A549 (cell line): ENCODE measurements around the gene THBD. TPM values are rescaled to one million over a fixed set of nuclear protein-coding genes. Genes with fewer than 3 reads are reported as not detected.
A peak's percentile ranks its signal among the peaks of the same experiment; 100 is the strongest.

ENCODE experiments used
- ATAC-seq, 2 experiments: fragments of 200-7000 bp in 1 of 2; fragments of >200 bp in 1 of 2; cut with Nextera tagmentation in 1 of 2; cut with Tn5 transposase in 1 of 2; 3 replicates each; pipeline versions ENCODE4 v1.8.0 to v1.9.1; 2018 to 2020; ENCODE audit warnings: mild to moderate bottlenecking in 1 of 2, moderate library complexity in 1 of 2
- CTCF ChIA-PET: fragments of 300-600 bp; sonication (Branson Sonifier 250); formaldehyde crosslinking; extraction: SDS; loops from one replicate; lab custom pipeline; 2021; ENCODE audit warnings: antibody characterized with exemption, inconsistent platforms; lab: Yijun Ruan, JAX
- POLR2A ChIA-PET: fragments of 350-600 bp; formaldehyde crosslinking; extraction: SDS; loops from one replicate; lab custom pipeline; 2021; ENCODE audit warnings: antibody characterized with exemption, inconsistent platforms; lab: Yijun Ruan, JAX
- DNase-seq, 2 experiments: peaks; one replicate each; pipeline versions ENCODE4 v3.0.0 to v3.0.0-alpha.2; 2011 to 2016; ENCODE audit warnings: low read depth in 1 of 2, low spot score in 1 of 2
- FAIRE-seq: peaks from 2 replicates; lab custom pipeline; 2011; peaks lifted over from hg19 to GRCh38; lab: Jason Lieb, UNC
- H3K27ac ChIP-seq, 2 experiments: fragments of >200 bp; sonication (Bioruptor Twin); formaldehyde crosslinking; 3 replicates each; pipeline ENCODE4 v1.5.1; 2016 to 2017
- H3K4me1 ChIP-seq: fragments of >200 bp; sonication (Bioruptor Twin); formaldehyde crosslinking; 3 replicates; pipeline ENCODE4 v1.6.1; 2016
- H3K4me2 ChIP-seq: fragments of >200 bp; sonication (Bioruptor Twin); formaldehyde crosslinking; 3 replicates; pipeline ENCODE4 v1.6.1; 2016
- H3K4me3 ChIP-seq: fragments of >200 bp; sonication (Bioruptor Twin); formaldehyde crosslinking; 3 replicates; pipeline ENCODE4 v1.5.1; 2016
- H3K9me3 ChIP-seq: fragments of >200 bp; sonication (Bioruptor Twin); formaldehyde crosslinking; 3 replicates; pipeline ENCODE4 v1.6.1; 2016
- BCL3 ChIP-seq: fragments of >200 bp; sonication (Bioruptor Twin); formaldehyde crosslinking; IDR thresholded peaks from 3 replicates; pipeline ENCODE4 v1.6.1; 2016
- BHLHE40 ChIP-seq: IDR thresholded peaks from 2 replicates; pipeline ENCODE4 v1.6.1; 2012; ENCODE audit warnings: low read depth, low read length, inconsistent platforms
- CBX2 ChIP-seq: fragments of 200-600 bp; sonication (generic); IDR thresholded peaks from 2 replicates; pipeline ENCODE4 v1.6.1; 2016; ENCODE audit warnings: low read depth, mild to moderate bottlenecking, borderline replicate concordance
- CBX8 ChIP-seq: fragments of 200-600 bp; sonication (generic); IDR thresholded peaks from 2 replicates; pipeline ENCODE4 v1.6.1; 2016
- CHD2 ChIP-seq: fragments of 150-350 bp; IDR thresholded peaks from 2 replicates; pipeline ENCODE4 v1.6.1; 2014; ENCODE audit warnings: low read length; ENCODE audit not compliant: partially characterized antibody
- CHD4 ChIP-seq: fragments of 200-600 bp; sonication (generic); IDR thresholded peaks from 2 replicates; pipeline ENCODE4 v1.6.1; 2016; ENCODE audit warnings: antibody characterized with exemption, mild to moderate bottlenecking, borderline replicate concordance
- CTCF ChIP-seq: fragments of >200 bp; sonication (Bioruptor Twin); formaldehyde crosslinking; IDR thresholded peaks from 3 replicates; pipeline ENCODE4 v1.5.1; 2016
- EHF ChIP-seq: fragments of 250-450 bp; sonication (Bioruptor Pico); IDR thresholded peaks from 2 replicates; pipeline ENCODE4 v1.5.0; 2020; ENCODE audit warnings: mild to moderate bottlenecking
- EHMT2 ChIP-seq: fragments of 200-600 bp; sonication (generic); IDR thresholded peaks from 2 replicates; pipeline ENCODE4 v1.6.1; 2016; ENCODE audit warnings: antibody characterized with exemption, low read depth, mild to moderate bottlenecking, moderate library complexity
- EP300 ChIP-seq, 2 experiments: fragments of >200 bp; sonication (Bioruptor Twin); formaldehyde crosslinking; IDR thresholded peaks; 2 replicates in 1 of 2; 3 replicates in 1 of 2; pipeline ENCODE4 v1.6.1; 2016 to 2017
- ESRRA ChIP-seq: fragments of 150-350 bp; IDR thresholded peaks from 2 replicates; pipeline ENCODE4 v1.6.1; 2014; ENCODE audit warnings: mild to moderate bottlenecking, low read length, borderline replicate concordance
- FOSB ChIP-seq: fragments of 250-450 bp; sonication (Bioruptor Pico); IDR thresholded peaks from 2 replicates; pipeline ENCODE4 v1.5.0; 2020; ENCODE audit warnings: mild to moderate bottlenecking, moderate library complexity
- FOSL2 ChIP-seq, 2 experiments: fragments of 450-650 bp in 1 of 2; fragments of >200 bp in 1 of 2; sonication (Bioruptor Twin) in 1 of 2; formaldehyde crosslinking; IDR thresholded peaks; 2 replicates each; pipeline versions ENCODE4 v1.5.0 to v1.6.1; 2016 to 2020; ENCODE audit warnings: mild to moderate bottlenecking in 1 of 2, moderate library complexity in 1 of 2
- HOXA7 ChIP-seq: fragments of 250-450 bp; sonication (Bioruptor Pico); IDR thresholded peaks from 2 replicates; pipeline ENCODE4 v1.5.0; 2020; ENCODE audit warnings: mild to moderate bottlenecking, moderate library complexity
- HOXB13 ChIP-seq: fragments of 250-450 bp; sonication (Bioruptor Pico); IDR thresholded peaks from 2 replicates; pipeline ENCODE4 v1.5.0; 2020; ENCODE audit warnings: low read depth, mild to moderate bottlenecking, moderate library complexity
- JUN ChIP-seq, 2 experiments: fragments of >200 bp; sonication (Bioruptor Twin); formaldehyde crosslinking; IDR thresholded peaks; 2 replicates in 1 of 2; 3 replicates in 1 of 2; pipeline ENCODE4 v1.6.1; 2016 to 2017
- JUNB ChIP-seq: fragments of >200 bp; sonication (Bioruptor Twin); formaldehyde crosslinking; IDR thresholded peaks from 2 replicates; pipeline ENCODE4 v1.6.1; 2016
- NR3C1 ChIP-seq: fragments of >200 bp; sonication (Bioruptor Twin); formaldehyde crosslinking; IDR thresholded peaks from 3 replicates; pipeline ENCODE4 v1.6.1; 2017
- POLR2A ChIP-seq: IDR thresholded peaks from 2 replicates; pipeline ENCODE4 v1.6.1; 2012; ENCODE audit warnings: mild to moderate bottlenecking, low read length
- RAD21 ChIP-seq, 2 experiments: fragments of >200 bp in 1 of 2; sonication (Bioruptor Twin) in 1 of 2; formaldehyde crosslinking in 1 of 2; IDR thresholded peaks in 1 of 2; conservative IDR thresholded peaks in 1 of 2; 2 replicates in 1 of 2; 3 replicates in 1 of 2; pipeline ENCODE4 v1.6.1; 2012 to 2018; ENCODE audit warnings: inconsistent platforms in 1 of 2
- REST ChIP-seq: fragments of 200-600 bp; sonication (generic); IDR thresholded peaks from 2 replicates; pipeline ENCODE4 v1.6.1; 2016; ENCODE audit warnings: antibody characterized with exemption, mild to moderate bottlenecking, moderate library complexity
- SMC3 ChIP-seq: fragments of >200 bp; sonication (Bioruptor Twin); formaldehyde crosslinking; IDR thresholded peaks from 3 replicates; pipeline ENCODE4 v1.6.1; 2018; ENCODE audit warnings: inconsistent platforms
- SREBF2 ChIP-seq: fragments of 450-650 bp; IDR thresholded peaks from 2 replicates; pipeline ENCODE4 v1.6.1; 2014; ENCODE audit warnings: mild to moderate bottlenecking, moderate library complexity
- TP53 ChIP-seq: fragments of 250-450 bp; sonication (Bioruptor Pico); IDR thresholded peaks from 2 replicates; pipeline ENCODE4 v1.5.0; 2021; ENCODE audit warnings: mild to moderate bottlenecking, moderate library complexity
- ZSCAN20 ChIP-seq: fragments of 250-450 bp; sonication (Bioruptor Pico); IDR thresholded peaks from 2 replicates; pipeline ENCODE4 v1.8.0; 2022; ENCODE audit warnings: mild to moderate bottlenecking, moderate library complexity
- WGBS: methylation state at CpG from one replicate; pipeline ENCODE4 v1.1.6; 2017; ENCODE audit errors: missing lambda C conversion rate; 5-methylcytosine and 5-hydroxymethylcytosine counted together
- polyA plus RNA-seq, 4 experiments: library from polyadenylated mRNA; depleted of rRNA in 3 of 4; stranded (reverse); fragments of >200 nt; fragmentation: RNase III in 1 of 4; extraction: RNeasy Plus Mini Kit Qiagen cat#74134 plus additional on column Dnase treatment in 1 of 4; gene quantifications; 2 replicates in 3 of 4; 3 replicates in 1 of 4; pipeline ENCODE4 v1.2.3, GENCODE V29; 2011 to 2017
- TF ChIP-seq, protein P1 (sequence below): fragments of 250-450 bp; sonication (Bioruptor Pico); IDR thresholded peaks from 2 replicates; pipeline ENCODE4 v1.5.0; 2020; ENCODE audit warnings: low read depth, mild to moderate bottlenecking, moderate library complexity

THBD gene
- polyA plus RNA-seq, 2 of the 4 experiments (the other 2 are of a cell fraction) = 25.8 to 29.6 TPM

DNA sequence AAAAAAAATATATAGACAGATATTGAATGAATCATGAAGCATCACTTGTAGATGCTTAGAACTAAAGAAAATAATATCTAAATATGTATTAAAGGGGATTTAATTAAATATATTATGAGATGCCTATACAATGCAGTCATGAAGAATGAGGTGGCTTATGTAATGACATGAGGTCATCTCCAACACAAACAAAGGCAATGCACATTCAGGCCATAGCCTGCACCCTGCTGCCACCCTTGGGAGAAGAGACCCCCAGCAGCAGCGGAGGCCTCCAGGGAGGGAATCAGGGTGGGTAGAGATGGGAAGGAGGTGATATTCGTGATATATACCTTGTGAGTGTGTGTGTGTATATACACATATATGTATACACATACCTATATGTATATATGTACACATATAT, 40.8 kb downstream of the THBD start:
- POLR2A ChIA-PET = no interaction called here
- H3K9me3 ChIP-seq = no peaks in the 10 kb centered on the region
- FAIRE-seq (no peak), ATAC-seq (peak; percentile 35 to 63; a peak in 3 of 6 replicates), DNase-seq (peak in 1 of 2 experiments; percentile 51)
- peaks cover 53% of the 10 kb centered on the region for H3K4me1 ChIP-seq
- no peak overlapping the region for H3K4me3 ChIP-seq
- peak overlapping the region; percentile 52 for H3K4me2 ChIP-seq
- no peak for TF ChIP-seq BHLHE40
- peak; percentile 22 to 46; a peak in 3 of 5 replicates for TF ChIP-seq RAD21 (conservative IDR thresholded peaks at IDR 0.05 in 1 of 2, IDR thresholded peaks at IDR 0.05 in 1 of 2)
- no peak for TF ChIP-seq HOXA7 (CRISPR knock-in tag)
- TF ChIP-seq TP53 = no peak
- TF ChIP-seq EHMT2 = no peak
- TF ChIP-seq SMC3 = 0 out of 3 replicates have a peak, but pooled peaks have one; percentile 10
- TF ChIP-seq FOSL2 (IDR thresholded peaks at IDR 0.05) = no peak
- TF ChIP-seq FOSL2 (CRISPR knock-in tag; IDR thresholded peaks at IDR 0.05) = 0 out of 2 replicates have a peak, but pooled peaks have one; percentile 7
- TF ChIP-seq EP300 (IDR thresholded peaks at IDR 0.05) = 0 out of 5 replicates have a peak, but pooled peaks of 1 of the 2 experiments have one; percentile 15
- TF ChIP-seq CHD4 = no peak
- no peak for TF ChIP-seq FOSB (CRISPR knock-in tag)
- H3K27ac ChIP-seq = peak overlapping the region; percentile 49 to 61
- CTCF ChIA-PET = interaction anchor here (1.2 to 1.4 kb wide), 3 partner anchors 189 to 317 kb away, joined by 3 to 5 read pairs (median 3); no protein-coding TSS in a partner anchor
- 55% methylated on average over 2 of the region's 2 CpGs for WGBS

DNA sequence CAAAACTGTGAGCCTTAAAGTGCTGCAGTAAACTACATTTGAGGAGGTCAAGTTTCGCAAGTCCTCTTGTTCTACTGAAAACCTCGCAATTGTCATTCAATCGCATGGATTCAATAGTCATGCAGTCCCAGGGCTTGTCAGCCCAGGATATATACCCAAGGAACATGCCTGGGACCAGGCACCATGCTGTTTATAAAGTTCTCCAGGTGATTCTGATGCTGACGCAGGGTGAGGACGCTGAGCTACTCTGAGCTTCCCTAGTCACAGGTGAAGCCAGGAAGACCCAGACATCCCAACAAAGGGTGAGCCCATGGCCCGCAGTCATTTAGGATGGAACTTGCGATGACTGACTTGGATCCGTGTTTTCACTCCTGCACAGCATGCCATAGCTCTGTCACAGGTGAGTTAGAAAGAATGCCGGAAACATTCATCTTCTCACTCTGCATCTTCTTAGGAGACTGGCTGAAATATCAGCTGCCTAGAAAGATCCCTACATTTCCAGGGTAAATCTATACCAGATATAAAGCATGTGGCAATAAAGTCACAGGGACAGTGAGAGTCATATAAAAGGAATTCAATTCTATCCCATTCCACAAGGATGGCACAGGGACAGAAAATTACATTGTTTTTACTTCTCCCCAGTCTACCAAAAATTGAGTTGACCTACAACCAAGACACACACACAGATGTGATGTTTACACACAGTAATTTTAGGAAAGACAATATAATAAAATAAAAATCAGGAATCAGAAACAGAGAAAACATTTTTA, 41.4 kb downstream of the THBD start:
- no peak overlapping the region for H3K4me3 ChIP-seq
- DNase-seq (no peak), ATAC-seq (no peak), FAIRE-seq (no peak)
- H3K9me3 ChIP-seq = no peaks in the 10 kb centered on the region
- POLR2A ChIA-PET = no interaction called here
- 96% methylated on average over 9 of the region's 9 CpGs for WGBS
- CTCF ChIA-PET = interaction anchor here (1.0 to 1.4 kb wide), 6 partner anchors 9 to 316 kb away, joined by 3 to 5 read pairs (median 4); no protein-coding TSS in a partner anchor
- H3K4me2 ChIP-seq = peak overlapping the region; percentile 52
- TF ChIP-seq ESRRA = no peak
- no peak for TF ChIP-seq CTCF
- TF ChIP-seq HOXB13 = no peak
- TF ChIP-seq, protein P1, sequence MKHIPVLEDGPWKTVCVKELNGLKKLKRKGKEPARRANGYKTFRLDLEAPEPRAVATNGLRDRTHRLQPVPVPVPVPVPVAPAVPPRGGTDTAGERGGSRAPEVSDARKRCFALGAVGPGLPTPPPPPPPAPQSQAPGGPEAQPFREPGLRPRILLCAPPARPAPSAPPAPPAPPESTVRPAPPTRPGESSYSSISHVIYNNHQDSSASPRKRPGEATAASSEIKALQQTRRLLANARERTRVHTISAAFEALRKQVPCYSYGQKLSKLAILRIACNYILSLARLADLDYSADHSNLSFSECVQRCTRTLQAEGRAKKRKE (CRISPR knock-in tag) = no peak
- no peak for TF ChIP-seq CBX2
- no peak for TF ChIP-seq NR3C1
- TF ChIP-seq JUNB = no peak
- no peak for TF ChIP-seq EHF (CRISPR knock-in tag)
- no peak for TF ChIP-seq CBX8
- no peak for TF ChIP-seq JUN (IDR thresholded peaks at IDR 0.05)
- no peak for TF ChIP-seq HOXA7 (CRISPR knock-in tag)
- H3K27ac ChIP-seq = peak overlapping the region; percentile 49 to 61
- H3K4me1 ChIP-seq = peaks cover 47% of the 10 kb centered on the region

DNA sequence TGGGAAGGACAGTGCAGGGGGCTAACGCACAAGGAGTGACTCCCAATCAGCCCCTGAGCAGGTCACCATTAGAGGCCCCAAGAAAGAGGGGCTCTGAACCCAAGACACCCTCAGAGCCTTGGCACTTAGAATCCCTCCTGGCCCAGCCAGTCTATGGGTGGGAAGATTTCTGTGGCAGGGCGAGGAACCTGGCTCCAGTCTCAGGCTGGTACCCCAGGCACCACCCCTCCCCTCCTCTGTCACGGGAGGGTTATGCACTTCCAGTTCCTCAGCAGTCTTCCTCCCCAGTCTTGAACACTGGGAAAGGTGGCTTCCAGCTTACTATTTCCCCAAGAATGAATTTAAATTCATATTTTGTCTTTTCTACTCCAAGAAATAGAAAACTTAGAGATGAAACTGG, 42.0 kb downstream of the THBD start:
- Histone ChIP-seq H3K4me2 (no peak overlapping the region), H3K4me3 (no peak overlapping the region), H3K4me1 (peaks cover 41% of the 10 kb centered on the region), H3K27ac (peak overlapping the region; percentile 49 to 61), H3K9me3 (no peaks in the 10 kb centered on the region)
- TF ChIP-seq CHD2 (no peak), BCL3 (no peak), POLR2A (no peak), SREBF2 (no peak), FOSB (CRISPR knock-in tag) (no peak), REST (no peak), ZSCAN20 (CRISPR knock-in tag) (no peak)
- no peak for ATAC-seq
- CTCF ChIA-PET = interaction anchor here (1.0 to 1.4 kb wide), 6 partner anchors 10 to 316 kb away, joined by 3 to 5 read pairs (median 4); no protein-coding TSS in a partner anchor
- DNase-seq = no peak
- WGBS = 89% methylated on average over 3 of the region's 3 CpGs
- POLR2A ChIA-PET = no interaction called here
- FAIRE-seq = no peak
